ENCODE results near the gene MMP10.

- no peak for TF ChIP-seq CTCF (IDR thresholded peaks at IDR 0.05)
- no peak for TF ChIP-seq ZFX (IDR thresholded peaks at IDR 0.05; ENCODE audit: borderline replicate concordance)
These were observed 19.9 kb downstream of the MMP10 start for GRCh38 chr11:102760344-102761035.

All from 22Rv1 (cell line).